Loucy (cell line): Measurements from ENCODE around the gene COL10A1.

ENCODE experiments used
- CTCF ChIP-seq: fragments of 200-600 bp; sonication (generic); conservative IDR thresholded peaks from 2 replicates; pipeline ENCODE4 v1.5.1; 2014; ENCODE audit warnings: mild to moderate bottlenecking, antibody characterized with exemption, low read length
- EZH2phosphoT487 ChIP-seq: fragments of 200-600 bp; IDR thresholded peaks from 2 replicates; pipeline ENCODE4 v1.6.1; 2018; ENCODE audit warnings: antibody characterized with exemption, mild to moderate bottlenecking, moderate library complexity, borderline replicate concordance

- peak; percentile 31 for TF ChIP-seq CTCF
- TF ChIP-seq EZH2phosphoT487: no peak
Observed at GRCh38 chr6:116078522-116078921, 47.4 kb downstream of the COL10A1 start.
